ENCODE data around the gene ZNF536. TPM values are rescaled to one million over a fixed set of nuclear protein-coding genes. Genes with fewer than 3 reads are reported as not detected.

The ZNF536 gene
- total RNA-seq, 1 experiment from 2014 or later = 0.35 TPM

- no peak for TF ChIP-seq ARID4B (CRISPR knock-in tag; IDR thresholded peaks at IDR 0.05; ENCODE audit: borderline replicate concordance)
These were observed 77.5 kb downstream of the ZNF536 start (continued) for GRCh38 chr19:30449673-30450072.

DNA sequence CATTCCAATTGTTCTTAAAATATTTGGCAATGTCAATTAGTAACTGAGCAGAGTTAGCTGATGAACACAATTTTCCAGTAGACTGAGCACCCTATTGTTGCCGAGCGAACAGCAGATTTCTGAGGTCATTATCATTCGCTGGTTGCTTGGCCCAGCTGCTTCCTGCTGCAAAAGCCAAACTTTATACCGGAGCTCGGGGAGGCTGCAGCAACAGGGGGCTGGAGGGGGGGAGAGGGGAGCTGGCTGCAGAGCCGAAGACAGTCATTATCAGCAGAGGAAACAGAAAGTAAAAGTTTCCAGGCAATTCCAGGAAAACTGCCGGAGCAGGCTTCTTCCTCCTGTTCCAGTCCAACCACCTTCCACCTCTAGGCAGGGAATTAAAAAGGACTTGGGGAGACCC lies 77.9 kb downstream of the ZNF536 start:
- peak overlapping the region; percentile 82 for H3K27ac Mint-ChIP-seq
- TF ChIP-seq TP53 (CRISPR knock-in tag; IDR thresholded peaks at IDR 0.05) (no peak), SMAD4 (CRISPR knock-in tag; IDR thresholded peaks at IDR 0.05) (no peak), E2F5 (CRISPR knock-in tag; IDR thresholded peaks at IDR 0.05) (no peak), ZNF396 (CRISPR knock-in tag; IDR thresholded peaks at IDR 0.05; ENCODE audit: borderline replicate concordance) (no peak)
- TF ChIP-seq, protein P1, sequence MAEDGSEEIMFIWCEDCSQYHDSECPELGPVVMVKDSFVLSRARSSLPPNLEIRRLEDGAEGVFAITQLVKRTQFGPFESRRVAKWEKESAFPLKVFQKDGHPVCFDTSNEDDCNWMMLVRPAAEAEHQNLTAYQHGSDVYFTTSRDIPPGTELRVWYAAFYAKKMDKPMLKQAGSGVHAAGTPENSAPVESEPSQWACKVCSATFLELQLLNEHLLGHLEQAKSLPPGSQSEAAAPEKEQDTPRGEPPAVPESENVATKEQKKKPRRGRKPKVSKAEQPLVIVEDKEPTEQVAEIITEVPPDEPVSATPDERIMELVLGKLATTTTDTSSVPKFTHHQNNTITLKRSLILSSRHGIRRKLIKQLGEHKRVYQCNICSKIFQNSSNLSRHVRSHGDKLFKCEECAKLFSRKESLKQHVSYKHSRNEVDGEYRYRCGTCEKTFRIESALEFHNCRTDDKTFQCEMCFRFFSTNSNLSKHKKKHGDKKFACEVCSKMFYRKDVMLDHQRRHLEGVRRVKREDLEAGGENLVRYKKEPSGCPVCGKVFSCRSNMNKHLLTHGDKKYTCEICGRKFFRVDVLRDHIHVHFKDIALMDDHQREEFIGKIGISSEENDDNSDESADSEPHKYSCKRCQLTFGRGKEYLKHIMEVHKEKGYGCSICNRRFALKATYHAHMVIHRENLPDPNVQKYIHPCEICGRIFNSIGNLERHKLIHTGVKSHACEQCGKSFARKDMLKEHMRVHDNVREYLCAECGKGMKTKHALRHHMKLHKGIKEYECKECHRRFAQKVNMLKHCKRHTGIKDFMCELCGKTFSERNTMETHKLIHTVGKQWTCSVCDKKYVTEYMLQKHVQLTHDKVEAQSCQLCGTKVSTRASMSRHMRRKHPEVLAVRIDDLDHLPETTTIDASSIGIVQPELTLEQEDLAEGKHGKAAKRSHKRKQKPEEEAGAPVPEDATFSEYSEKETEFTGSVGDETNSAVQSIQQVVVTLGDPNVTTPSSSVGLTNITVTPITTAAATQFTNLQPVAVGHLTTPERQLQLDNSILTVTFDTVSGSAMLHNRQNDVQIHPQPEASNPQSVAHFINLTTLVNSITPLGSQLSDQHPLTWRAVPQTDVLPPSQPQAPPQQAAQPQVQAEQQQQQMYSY (CRISPR knock-in tag; IDR thresholded peaks at IDR 0.05) = no peak
- TF ChIP-seq, protein P2, sequence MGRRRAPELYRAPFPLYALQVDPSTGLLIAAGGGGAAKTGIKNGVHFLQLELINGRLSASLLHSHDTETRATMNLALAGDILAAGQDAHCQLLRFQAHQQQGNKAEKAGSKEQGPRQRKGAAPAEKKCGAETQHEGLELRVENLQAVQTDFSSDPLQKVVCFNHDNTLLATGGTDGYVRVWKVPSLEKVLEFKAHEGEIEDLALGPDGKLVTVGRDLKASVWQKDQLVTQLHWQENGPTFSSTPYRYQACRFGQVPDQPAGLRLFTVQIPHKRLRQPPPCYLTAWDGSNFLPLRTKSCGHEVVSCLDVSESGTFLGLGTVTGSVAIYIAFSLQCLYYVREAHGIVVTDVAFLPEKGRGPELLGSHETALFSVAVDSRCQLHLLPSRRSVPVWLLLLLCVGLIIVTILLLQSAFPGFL (CRISPR knock-in tag; IDR thresholded peaks at IDR 0.05; ENCODE audit: borderline replicate concordance) = no peak
- POLR2A ChIA-PET = no interaction called here
- peaks cover 46% of the 10 kb centered on the region for H3K4me1 Mint-ChIP-seq
- CTCF ChIA-PET = interaction anchor here (0.7 to 2.3 kb wide), 4 partner anchors 12 to 49 kb away, joined by 3 to 13 read pairs (median 4); no protein-coding TSS in a partner anchor
- no peaks in the 10 kb centered on the region for H3K27me3 Mint-ChIP-seq (ENCODE audit: low read depth)
- DNase-seq (ENCODE audit: low spot score) (peak; percentile 46), ATAC-seq (peak; percentile 78)
- H3K4me3 Mint-ChIP-seq = peak overlapping the region; percentile 63
- H3K36me3 Mint-ChIP-seq = no peaks in the 10 kb centered on the region
- no peaks in the 10 kb centered on the region for H3K9me3 Mint-ChIP-seq

- no peak for DNase-seq (ENCODE audit: low spot score)
- H3K27ac Mint-ChIP-seq = no peak overlapping the region
- ATAC-seq = no peak
- CTCF ChIA-PET = interaction anchor here (0.6 to 2.3 kb wide), 5 partner anchors 12 to 811 kb away, joined by 3 to 13 read pairs (median 3); no protein-coding TSS in a partner anchor
- no peaks in the 10 kb centered on the region for H3K9me3 Mint-ChIP-seq
- H3K4me3 Mint-ChIP-seq = no peak overlapping the region
- POLR2A ChIA-PET = interaction anchor here (0.6 kb wide), 1 partner anchor 73 kb away, joined by 3 read pairs; no protein-coding TSS in a partner anchor
- H3K27me3 Mint-ChIP-seq (ENCODE audit: low read depth) = no peaks in the 10 kb centered on the region
- peaks cover 46% of the 10 kb centered on the region for H3K4me1 Mint-ChIP-seq
- no peaks in the 10 kb centered on the region for H3K36me3 Mint-ChIP-seq
- TF ChIP-seq ZNF416 (CRISPR knock-in tag; IDR thresholded peaks at IDR 0.05) = no peak
- TF ChIP-seq, protein P3, sequence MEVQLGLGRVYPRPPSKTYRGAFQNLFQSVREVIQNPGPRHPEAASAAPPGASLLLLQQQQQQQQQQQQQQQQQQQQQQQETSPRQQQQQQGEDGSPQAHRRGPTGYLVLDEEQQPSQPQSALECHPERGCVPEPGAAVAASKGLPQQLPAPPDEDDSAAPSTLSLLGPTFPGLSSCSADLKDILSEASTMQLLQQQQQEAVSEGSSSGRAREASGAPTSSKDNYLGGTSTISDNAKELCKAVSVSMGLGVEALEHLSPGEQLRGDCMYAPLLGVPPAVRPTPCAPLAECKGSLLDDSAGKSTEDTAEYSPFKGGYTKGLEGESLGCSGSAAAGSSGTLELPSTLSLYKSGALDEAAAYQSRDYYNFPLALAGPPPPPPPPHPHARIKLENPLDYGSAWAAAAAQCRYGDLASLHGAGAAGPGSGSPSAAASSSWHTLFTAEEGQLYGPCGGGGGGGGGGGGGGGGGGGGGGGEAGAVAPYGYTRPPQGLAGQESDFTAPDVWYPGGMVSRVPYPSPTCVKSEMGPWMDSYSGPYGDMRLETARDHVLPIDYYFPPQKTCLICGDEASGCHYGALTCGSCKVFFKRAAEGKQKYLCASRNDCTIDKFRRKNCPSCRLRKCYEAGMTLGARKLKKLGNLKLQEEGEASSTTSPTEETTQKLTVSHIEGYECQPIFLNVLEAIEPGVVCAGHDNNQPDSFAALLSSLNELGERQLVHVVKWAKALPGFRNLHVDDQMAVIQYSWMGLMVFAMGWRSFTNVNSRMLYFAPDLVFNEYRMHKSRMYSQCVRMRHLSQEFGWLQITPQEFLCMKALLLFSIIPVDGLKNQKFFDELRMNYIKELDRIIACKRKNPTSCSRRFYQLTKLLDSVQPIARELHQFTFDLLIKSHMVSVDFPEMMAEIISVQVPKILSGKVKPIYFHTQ (CRISPR knock-in tag; IDR thresholded peaks at IDR 0.05) = no peak
- no peak for TF ChIP-seq NR3C1 (CRISPR knock-in tag; conservative IDR thresholded peaks at IDR 0.05; ENCODE audit: low read depth)
- TF ChIP-seq CBFB (CRISPR knock-in tag; IDR thresholded peaks at IDR 0.05; ENCODE audit: low read depth) = no peak
- no peak for TF ChIP-seq MXD4 (CRISPR knock-in tag; IDR thresholded peaks at IDR 0.05; ENCODE audit: borderline replicate concordance)
- no peak for TF ChIP-seq ZNF121 (CRISPR knock-in tag; IDR thresholded peaks at IDR 0.05)
- TF ChIP-seq ESRRA (CRISPR knock-in tag; IDR thresholded peaks at IDR 0.05; ENCODE audit: borderline replicate concordance) = no peak
- no peak for TF ChIP-seq NFATC4 (CRISPR knock-in tag; IDR thresholded peaks at IDR 0.05)
- TF ChIP-seq, protein P4, sequence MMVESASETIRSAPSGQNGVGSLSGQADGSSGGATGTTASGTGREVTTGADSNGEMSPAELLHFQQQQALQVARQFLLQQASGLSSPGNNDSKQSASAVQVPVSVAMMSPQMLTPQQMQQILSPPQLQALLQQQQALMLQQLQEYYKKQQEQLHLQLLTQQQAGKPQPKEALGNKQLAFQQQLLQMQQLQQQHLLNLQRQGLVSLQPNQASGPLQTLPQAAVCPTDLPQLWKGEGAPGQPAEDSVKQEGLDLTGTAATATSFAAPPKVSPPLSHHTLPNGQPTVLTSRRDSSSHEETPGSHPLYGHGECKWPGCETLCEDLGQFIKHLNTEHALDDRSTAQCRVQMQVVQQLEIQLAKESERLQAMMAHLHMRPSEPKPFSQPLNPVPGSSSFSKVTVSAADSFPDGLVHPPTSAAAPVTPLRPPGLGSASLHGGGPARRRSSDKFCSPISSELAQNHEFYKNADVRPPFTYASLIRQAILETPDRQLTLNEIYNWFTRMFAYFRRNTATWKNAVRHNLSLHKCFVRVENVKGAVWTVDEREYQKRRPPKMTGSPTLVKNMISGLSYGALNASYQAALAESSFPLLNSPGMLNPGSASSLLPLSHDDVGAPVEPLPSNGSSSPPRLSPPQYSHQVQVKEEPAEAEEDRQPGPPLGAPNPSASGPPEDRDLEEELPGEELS (CRISPR knock-in tag; IDR thresholded peaks at IDR 0.05) = no peak
- TF ChIP-seq JAZF1 (CRISPR knock-in tag; IDR thresholded peaks at IDR 0.05) = no peak
- no peak for TF ChIP-seq ZNF671 (CRISPR knock-in tag; IDR thresholded peaks at IDR 0.05)
- TF ChIP-seq TEAD4 (CRISPR knock-in tag; IDR thresholded peaks at IDR 0.05) = no peak
These were observed 78.7 kb downstream of the ZNF536 start for GRCh38 chr19:30450835-30451321.
